Prostate gland (tissue), 2 donors: ENCODE data around the gene HIP1R. TPM values are rescaled to one million over a fixed set of nuclear protein-coding genes. Genes with fewer than 3 reads are reported as not detected.
A peak's percentile ranks its signal among the peaks of the same experiment; 100 is the strongest.
"Not testable (repeated sequence)": the region's sequence is repeated elsewhere in the genome, so short reads cannot be mapped to it uniquely, and the experiment has no call there.

ENCODE experiments used
- DNase-seq: peaks from one replicate; pipeline ENCODE4 v3.0.0-alpha.2; 2019; ENCODE audit warnings: low spot score
- H3K27ac ChIP-seq, 2 donors: fragments of 200-600 bp; sonication (generic); 2 replicates each; pipeline ENCODE4 v1.5.1; 2017 to 2019
- H3K27me3 ChIP-seq: fragments of 200-600 bp; sonication (generic); replicated peaks from 2 replicates; pipeline ENCODE4 v1.5.1; 2019; ENCODE audit not compliant: insufficient read depth
- H3K36me3 ChIP-seq, 2 donors: fragments of 200-600 bp; sonication (generic); 1 replicate in 1 of 2; 2 replicates in 1 of 2; pipeline versions ENCODE4 v1.5.1 to v1.8.1; 2017 to 2019
- H3K4me1 ChIP-seq: fragments of 200-600 bp; sonication (generic); replicated peaks from 2 replicates; pipeline ENCODE4 v1.5.1; 2019
- H3K4me3 ChIP-seq, 2 donors: fragments of 200-600 bp; sonication (generic); 2 replicates each; pipeline ENCODE4 v1.5.1; 2017 to 2019
- H3K9me3 ChIP-seq: fragments of 200-600 bp; sonication (generic); 2 replicates; pipeline ENCODE4 v1.5.1; 2017
- POLR2A ChIP-seq: fragments of 450-650 bp; IDR thresholded peaks from one replicate; pipeline ENCODE4 v1.6.1; 2016; ENCODE audit warnings: antibody characterized with exemption, mild to moderate bottlenecking
- POLR2AphosphoS5 ChIP-seq: sonication (generic); formaldehyde crosslinking; IDR thresholded peaks from one replicate; pipeline ENCODE4 v1.6.1; 2017; ENCODE audit warnings: antibody characterized with exemption
- WGBS: methylation state at CpG from one replicate; pipeline ENCODE4 v1.1.5; 2018; 5-methylcytosine and 5-hydroxymethylcytosine counted together
- intact Hi-C: fragments of 100-400 bp; cut with DNase I; formaldehyde crosslinking; loops from one replicate; pipeline ENCODE4 v1.14.2; 2022
- total RNA-seq, 2 donors: library from RNA; depleted of rRNA; stranded (reverse); fragments of >200 nt; gene quantifications; one replicate each; pipeline ENCODE4 v1.1.0, GENCODE V29; 2016
- TF ChIP-seq, protein P1 (sequence below), 4 experiments: fragments of 200-600 bp in 2 of 4; fragments of 450-650 bp in 2 of 4; sonication (generic) in 2 of 4; IDR thresholded peaks; 1 replicate in 3 of 4; 2 replicates in 1 of 4; pipeline ENCODE4 v1.5.1; 2016 to 2019; ENCODE audit warnings: antibody characterized with exemption in 4 of 4, mild to moderate bottlenecking in 2 of 4, moderate library complexity in 2 of 4

HIP1R gene
- total RNA-seq, 2 donors from 2014 or later, result 45.1 to 79.3 TPM

DNA sequence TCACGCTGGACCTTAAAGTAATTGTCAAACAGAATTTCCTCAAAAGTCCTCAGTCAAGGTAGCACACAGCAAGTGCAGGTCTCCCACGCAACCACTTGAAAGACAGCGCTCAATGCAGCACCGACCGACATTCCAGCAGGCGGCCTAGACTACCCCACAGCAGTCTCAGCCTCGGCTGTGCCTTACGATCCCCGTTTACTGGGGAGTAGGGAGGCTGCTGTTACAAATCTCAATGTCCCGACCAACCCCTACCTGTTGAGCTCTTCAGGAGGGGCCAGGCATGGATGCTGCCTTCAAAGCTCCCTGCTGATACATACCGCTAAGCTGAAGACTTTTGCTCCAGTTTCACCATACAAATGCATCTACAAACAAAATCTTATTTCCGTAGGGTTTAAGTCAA lies 38.8 kb downstream of the HIP1R start:
- no peaks in the 10 kb centered on the region for H3K9me3 ChIP-seq
- DNase-seq, result no peak
- no peak for TF ChIP-seq POLR2A
- TF ChIP-seq, protein P1, sequence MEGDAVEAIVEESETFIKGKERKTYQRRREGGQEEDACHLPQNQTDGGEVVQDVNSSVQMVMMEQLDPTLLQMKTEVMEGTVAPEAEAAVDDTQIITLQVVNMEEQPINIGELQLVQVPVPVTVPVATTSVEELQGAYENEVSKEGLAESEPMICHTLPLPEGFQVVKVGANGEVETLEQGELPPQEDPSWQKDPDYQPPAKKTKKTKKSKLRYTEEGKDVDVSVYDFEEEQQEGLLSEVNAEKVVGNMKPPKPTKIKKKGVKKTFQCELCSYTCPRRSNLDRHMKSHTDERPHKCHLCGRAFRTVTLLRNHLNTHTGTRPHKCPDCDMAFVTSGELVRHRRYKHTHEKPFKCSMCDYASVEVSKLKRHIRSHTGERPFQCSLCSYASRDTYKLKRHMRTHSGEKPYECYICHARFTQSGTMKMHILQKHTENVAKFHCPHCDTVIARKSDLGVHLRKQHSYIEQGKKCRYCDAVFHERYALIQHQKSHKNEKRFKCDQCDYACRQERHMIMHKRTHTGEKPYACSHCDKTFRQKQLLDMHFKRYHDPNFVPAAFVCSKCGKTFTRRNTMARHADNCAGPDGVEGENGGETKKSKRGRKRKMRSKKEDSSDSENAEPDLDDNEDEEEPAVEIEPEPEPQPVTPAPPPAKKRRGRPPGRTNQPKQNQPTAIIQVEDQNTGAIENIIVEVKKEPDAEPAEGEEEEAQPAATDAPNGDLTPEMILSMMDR (IDR thresholded peaks at IDR 0.05), result no peak
- no peak for TF ChIP-seq POLR2AphosphoS5

DNA sequence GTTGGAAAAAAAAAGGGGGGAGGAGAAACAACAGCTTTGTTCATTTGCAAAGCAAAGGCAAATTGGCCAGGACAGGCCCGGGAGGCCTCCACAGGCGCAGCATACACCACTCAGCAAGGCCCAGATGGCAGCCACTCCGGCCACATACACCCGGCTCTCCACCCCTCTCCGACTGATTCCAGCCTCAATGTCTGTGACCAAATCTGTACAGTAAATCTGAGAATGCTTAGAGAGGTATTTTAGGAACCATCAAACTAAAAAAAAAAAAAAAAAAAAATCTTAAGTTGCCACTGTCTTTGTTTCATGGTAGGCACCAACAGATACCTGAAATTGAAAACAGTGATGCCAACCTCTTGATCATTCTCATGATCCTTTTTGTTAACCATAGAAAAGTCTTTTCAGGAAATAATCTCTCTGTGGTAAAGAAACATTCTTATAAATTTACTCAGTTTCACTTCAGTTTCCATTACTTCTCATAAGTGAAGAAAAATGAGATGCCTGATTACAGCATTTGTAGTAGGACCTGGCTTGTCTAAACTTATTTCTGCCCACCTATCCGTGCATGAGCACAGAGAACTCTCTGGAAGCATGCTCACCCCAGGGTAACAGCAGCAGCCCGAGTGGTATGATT lies 40.4 kb downstream of the HIP1R start:
- no peaks in the 10 kb centered on the region for H3K27me3 ChIP-seq
- H3K36me3 ChIP-seq, result no peaks in the 10 kb centered on the region
- H3K27ac ChIP-seq, result no peak overlapping the region
- intact Hi-C loops, result no loop called here
- H3K9me3 ChIP-seq, result no peaks in the 10 kb centered on the region
- TF ChIP-seq, protein P1 (IDR thresholded peaks at IDR 0.05), result no peak
- TF ChIP-seq POLR2A (no peak), POLR2AphosphoS5 (no peak)
- WGBS, result 59% methylated on average over 7 of the region's 7 CpGs
- peaks cover 43% of the 10 kb centered on the region for H3K4me1 ChIP-seq
- no peak for DNase-seq
- H3K4me3 ChIP-seq, result no peak overlapping the region

More for the DNA sequence above, 38.8 kb downstream of the HIP1R start:
- Histone ChIP-seq H3K27me3 (no peaks in the 10 kb centered on the region), H3K4me1 (peaks cover 54% of the 10 kb centered on the region), H3K27ac (peak overlapping the region in 1 of 2 donors; percentile 80), H3K36me3 (no peaks in the 10 kb centered on the region), H3K4me3 (no peak overlapping the region)
- intact Hi-C loops, result no loop called here
- 86% methylated on average over 12 of the region's 12 CpGs for WGBS

DNA sequence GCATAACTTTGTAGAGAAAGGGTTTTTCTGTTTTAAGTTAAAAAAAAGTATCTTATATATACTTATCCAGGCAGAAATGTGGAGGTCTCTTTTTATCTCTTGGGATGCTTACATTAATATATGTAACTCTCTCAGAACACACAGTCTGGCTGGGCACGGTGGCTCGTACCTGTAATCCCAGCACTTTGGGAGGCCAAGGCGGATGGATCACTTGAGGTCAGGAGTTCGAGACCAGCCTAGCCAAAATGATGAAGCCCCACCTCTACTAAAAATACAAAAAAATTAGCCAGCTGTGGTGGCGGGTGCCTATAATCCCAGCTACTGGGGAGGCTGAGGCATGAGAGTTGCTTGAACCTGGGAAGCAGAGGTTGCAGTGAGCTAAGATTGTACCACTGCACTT lies 41.0 kb downstream of the HIP1R start:
- WGBS, result 83% methylated on average over 5 of the region's 5 CpGs
- H3K27ac ChIP-seq, H3K4me3 ChIP-seq, H3K9me3 ChIP-seq, DNase-seq, H3K36me3 ChIP-seq, H3K27me3 ChIP-seq, intact Hi-C loops: not testable (repeated sequence)
- peaks cover 38% of the 10 kb centered on the region for H3K4me1 ChIP-seq

DNA sequence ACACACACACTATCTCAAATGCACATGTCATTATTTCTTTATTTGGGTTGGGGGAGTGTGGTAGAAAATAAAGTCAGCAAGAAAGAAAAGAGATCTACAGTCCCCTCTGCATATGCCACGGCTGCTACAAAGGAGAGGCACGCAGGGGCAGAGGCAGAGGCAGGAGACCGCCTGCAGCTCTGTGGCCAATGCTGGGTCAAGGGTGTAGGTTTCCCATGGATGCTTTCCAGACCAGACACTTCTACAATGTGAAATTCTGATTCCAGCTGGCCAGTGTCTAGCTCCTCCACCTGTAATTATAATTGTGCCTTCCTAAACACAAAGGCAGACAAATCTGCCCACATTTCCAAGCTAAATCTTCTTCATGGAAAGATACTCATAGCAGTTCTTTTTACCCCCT lies 41.5 kb downstream of the HIP1R start:
- DNase-seq, result no peak
- TF ChIP-seq, protein P1 (IDR thresholded peaks at IDR 0.05), result no peak
- TF ChIP-seq POLR2A, result no peak
- no peak for TF ChIP-seq POLR2AphosphoS5
- H3K27me3 ChIP-seq, result no peaks in the 10 kb centered on the region
- H3K4me3 ChIP-seq, result no peak overlapping the region
- intact Hi-C loops, result no loop called here
- WGBS, result 37% methylated on average over 3 of the region's 3 CpGs
- peaks cover 34% of the 10 kb centered on the region for H3K4me1 ChIP-seq
- no peak overlapping the region for H3K27ac ChIP-seq
- H3K36me3 ChIP-seq, result no peaks in the 10 kb centered on the region
- no peaks in the 10 kb centered on the region for H3K9me3 ChIP-seq

DNA sequence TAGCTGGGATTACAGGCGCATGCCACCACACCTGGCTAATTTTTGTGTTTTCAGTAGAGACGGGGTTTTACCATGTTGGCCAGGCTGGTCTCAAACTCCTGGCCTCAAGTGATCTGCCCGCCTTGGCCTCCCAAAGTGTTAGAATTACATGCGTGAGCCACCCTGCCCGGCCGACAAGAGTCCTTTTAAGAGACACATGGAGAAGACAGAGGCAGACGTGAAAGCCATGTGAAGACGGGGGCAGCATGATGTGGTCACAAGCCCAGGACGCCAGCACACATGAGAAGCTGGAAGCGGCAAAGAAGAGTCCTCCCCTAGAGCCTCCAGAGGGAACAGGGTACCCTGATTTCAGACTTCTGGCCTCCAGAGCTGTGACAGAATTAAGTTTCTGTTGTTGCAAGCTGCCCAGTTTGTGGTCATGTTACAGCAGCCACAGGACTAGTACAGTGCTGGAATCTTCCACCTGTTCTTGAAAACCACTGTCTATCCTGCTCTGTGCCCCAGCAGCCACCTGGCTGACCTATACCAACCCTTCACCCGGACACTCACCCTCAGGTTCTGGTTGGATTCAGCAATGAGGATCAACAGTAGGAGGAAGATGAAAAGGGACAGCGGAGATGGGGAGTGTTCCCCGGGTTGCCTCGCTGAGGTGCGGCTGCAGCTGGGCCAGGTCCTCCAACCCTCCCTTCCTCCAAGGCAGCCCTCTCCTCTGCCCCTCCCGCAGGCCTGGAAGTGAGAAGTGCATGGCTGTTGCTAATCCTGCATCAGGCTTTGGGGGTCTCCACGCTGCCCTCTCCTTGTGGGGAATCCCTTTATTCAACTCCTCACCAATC lies 43.7 kb downstream of the HIP1R start:
- Histone ChIP-seq H3K4me1 (peaks cover 15% of the 10 kb centered on the region), H3K27ac (no peak overlapping the region)
- 84% methylated on average over 17 of the region's 17 CpGs for WGBS

More for the DNA sequence above, 43.7 kb downstream of the HIP1R start:
- intact Hi-C loops, result no loop called here
- TF ChIP-seq, protein P1 (IDR thresholded peaks at IDR 0.05), result no peak
- TF ChIP-seq POLR2A (no peak), POLR2AphosphoS5 (no peak)
- no peaks in the 10 kb centered on the region for H3K9me3 ChIP-seq
- DNase-seq, result no peak
- H3K36me3 ChIP-seq, result no peaks in the 10 kb centered on the region
- no peaks in the 10 kb centered on the region for H3K27me3 ChIP-seq
- H3K4me3 ChIP-seq, result no peak overlapping the region
